HCT116 (cell line): ENCODE measurements around the gene APEX2. TPM values are rescaled to one million over a fixed set of nuclear protein-coding genes. Genes with fewer than 3 reads are reported as not detected.

Experiments used
- ATAC-seq: fragments of 200-7000 bp; cut with Tn5 transposase; 2 replicates; pipeline ENCODE4 v1.9.1; 2020; ENCODE audit warnings: mild to moderate bottlenecking, moderate library complexity
- BruUV-seq: library from RNA; stranded (reverse); fragments of 400-500 nt; replicated peaks from 2 replicates; lab custom pipeline; 2021; lab: Mats Ljungman, UMichigan
- CTCF ChIA-PET: fragments of 300-600 bp; sonication (Branson Sonifier 250); formaldehyde crosslinking; loops from one replicate; lab custom pipeline; 2021; ENCODE audit warnings: antibody characterized with exemption; lab: Charles Lee
- POLR2A ChIA-PET: fragments of 300-600, 350-600 bp; sonication (Branson Sonifier 250); formaldehyde crosslinking; loops from one replicate; lab custom pipeline; 2021; ENCODE audit warnings: antibody characterized with exemption; lab: Charles Lee
- RAD21 ChIA-PET, 2 experiments: fragments of 300-600 bp; sonication (Branson Sonifier 250); formaldehyde crosslinking; loops; one replicate each; lab custom pipeline; 2023; ENCODE audit warnings: low total read pairs in 2 of 2; ENCODE audit not compliant: uncharacterized antibody in 2 of 2, unreplicated experiment in 2 of 2, low non-redundant PET in 1 of 2; lab: Charles Lee
- DNase-seq: peaks from one replicate; pipeline ENCODE4 v3.0.0-alpha.2; 2010; ENCODE audit warnings: low read depth, low spot score
- H2AFZ ChIP-seq: fragments of 200-600 bp; shearing (Covaris generic), sonication (generic); 2 replicates; pipeline ENCODE4 v1.6.1; 2017; ENCODE audit warnings: low read depth, mixed run types, mixed read lengths, antibody characterized with exemption, low read length; ENCODE audit not compliant: poor library complexity, severe bottlenecking
- H3K27ac ChIP-seq: 2 replicates; pipeline ENCODE4 v1.5.1; 2012; ENCODE audit warnings: low read depth, low read length
- H3K27me3 ChIP-seq: fragments of 200-600 bp; sonication (generic); 2 replicates; pipeline ENCODE4 v1.6.1; 2016; ENCODE audit warnings: mixed run types, low read length, mixed read lengths; ENCODE audit not compliant: insufficient read depth
- H3K36me3 ChIP-seq, 2 experiments: fragments of 200-500 bp in 1 of 2; fragments of 200-600 bp in 1 of 2; sonication (Bioruptor generic) in 1 of 2; sonication (generic) in 1 of 2; 2 replicates each; pipeline versions ENCODE4 v1.5.1 to v1.6.1; 2014 to 2016; ENCODE audit warnings: low read length in 2 of 2, inconsistent platforms in 1 of 2, mixed read lengths in 1 of 2, mixed run types in 1 of 2; ENCODE audit not compliant: insufficient read depth in 2 of 2, control insufficient read depth in 1 of 2
- H3K4me1 ChIP-seq, 2 experiments: fragments of 200-600 bp in 1 of 2; sonication (generic) in 1 of 2; 2 replicates each; pipeline versions ENCODE4 v1.5.1 to v1.6.1; 2012 to 2017; ENCODE audit warnings: low read length in 2 of 2, inconsistent platforms in 1 of 2, mild to moderate bottlenecking in 1 of 2, mixed read lengths in 1 of 2, mixed run types in 1 of 2, moderate library complexity in 1 of 2; ENCODE audit not compliant: insufficient read depth in 2 of 2, control insufficient read depth in 1 of 2
- H3K4me2 ChIP-seq: fragments of 200-600 bp; sonication (generic); 2 replicates; pipeline ENCODE4 v1.6.1; 2017; ENCODE audit warnings: mixed run types, low read length, mixed read lengths
- H3K4me3 ChIP-seq, 2 experiments: fragments of 200-600 bp in 1 of 2; sonication (generic) in 1 of 2; replicated peaks in 1 of 2; 2 replicates each; pipeline ENCODE4 v1.5.1; 2011 to 2016; ENCODE audit warnings: low read length in 2 of 2, control low read depth in 1 of 2, low read depth in 1 of 2, mild to moderate bottlenecking in 1 of 2, mixed read lengths in 1 of 2, mixed run types in 1 of 2
- H3K79me2 ChIP-seq: fragments of 200-600 bp; sonication (generic); 2 replicates; pipeline ENCODE4 v1.6.1; 2017; ENCODE audit warnings: mild to moderate bottlenecking, mixed run types, low read length, moderate library complexity, mixed read lengths; ENCODE audit not compliant: insufficient read depth
- H3K9ac ChIP-seq: fragments of 200-600 bp; sonication (generic); 2 replicates; pipeline ENCODE4 v1.6.1; 2016; ENCODE audit warnings: low read length, mixed read lengths
- H3K9me2 ChIP-seq: fragments of 200-600 bp; sonication (generic), shearing (Covaris generic); 2 replicates; pipeline ENCODE4 v1.6.1; 2017; ENCODE audit warnings: mixed run types, mild to moderate bottlenecking, moderate library complexity; ENCODE audit not compliant: insufficient read depth
- H3K9me3 ChIP-seq, 2 experiments: fragments of 200-500 bp in 1 of 2; fragments of 200-600 bp in 1 of 2; sonication (Bioruptor generic) in 1 of 2; sonication (generic) in 1 of 2; 2 replicates each; pipeline ENCODE4 v1.6.1; 2014 to 2017; ENCODE audit warnings: low read length in 2 of 2, mixed read lengths in 2 of 2, inconsistent platforms in 1 of 2, low read depth in 1 of 2, mild to moderate bottlenecking in 1 of 2, mixed run types in 1 of 2, moderate library complexity in 1 of 2; ENCODE audit not compliant: control insufficient read depth in 1 of 2, insufficient read depth in 1 of 2
- H4K20me1 ChIP-seq: fragments of 200-600 bp; sonication (generic), shearing (Covaris generic); 2 replicates; pipeline ENCODE4 v1.6.1; 2017; ENCODE audit warnings: mixed run types, mild to moderate bottlenecking, moderate library complexity; ENCODE audit not compliant: insufficient read depth
- ELF1 ChIP-seq: IDR thresholded peaks from 2 replicates; pipeline ENCODE4 v1.6.1; 2012; ENCODE audit warnings: low read depth, borderline replicate concordance
- EZH2 ChIP-seq: fragments of 200-600 bp; sonication (generic); IDR thresholded peaks from 2 replicates; pipeline ENCODE4 v1.6.1; 2017; ENCODE audit warnings: antibody characterized with exemption, mixed run types
- JUND ChIP-seq: IDR thresholded peaks from 2 replicates; pipeline ENCODE4 v1.6.1; 2012
- POLR2A ChIP-seq: IDR thresholded peaks from 2 replicates; pipeline ENCODE4 v1.7.0; 2011; ENCODE audit warnings: borderline replicate concordance; ENCODE audit not compliant: insufficient read depth, insufficient read length; ENCODE audit errors: extremely low read depth
- POLR2AphosphoS5 ChIP-seq: IDR thresholded peaks from 2 replicates; pipeline ENCODE4 v1.6.1; 2011; ENCODE audit warnings: mild to moderate bottlenecking, low read depth, low read length, moderate library complexity
- RAD21 ChIP-seq: IDR thresholded peaks from 2 replicates; pipeline ENCODE4 v1.6.1; 2012; ENCODE audit warnings: low read depth, mild to moderate bottlenecking
- SP1 ChIP-seq: IDR thresholded peaks from 2 replicates; pipeline ENCODE4 v1.6.1; 2012; ENCODE audit warnings: low read depth
- TCF7L2 ChIP-seq: IDR thresholded peaks from 2 replicates; pipeline ENCODE4 v1.7.0; 2011; ENCODE audit warnings: borderline replicate concordance, inconsistent platforms; ENCODE audit not compliant: insufficient read depth, insufficient read length; ENCODE audit errors: extremely low read depth
- YY1 ChIP-seq: IDR thresholded peaks from 2 replicates; pipeline ENCODE4 v1.6.1; 2011; ENCODE audit warnings: low read length, low read depth, moderate library complexity, mild to moderate bottlenecking; ENCODE audit not compliant: insufficient replicate concordance; ENCODE audit errors: extremely low read depth
- ZFX ChIP-seq: fragments of 450-650 bp; IDR thresholded peaks from 2 replicates; pipeline ENCODE4 v1.6.1; 2017
- intact Hi-C: fragments of 100-400 bp; cut with micrococcal nuclease; formaldehyde crosslinking; loops from 2 replicates; pipeline ENCODE4 v1.10.0; 2022
- total RNA-seq: library from RNA; stranded (reverse); gene quantifications from one replicate; pipeline ENCODE4 v1.2.1, GENCODE V29; 2021; ENCODE audit not compliant: unreplicated experiment
- TF ChIP-seq, protein P1 (sequence below), 3 experiments: fragments of 200-600 bp in 1 of 3; sonication (generic) in 1 of 3; IDR thresholded peaks in 2 of 3; conservative IDR thresholded peaks in 1 of 3; 2 replicates each; pipeline ENCODE4 v1.5.1; 2012 to 2017; ENCODE audit warnings: low read depth in 2 of 3, low read length in 2 of 3, antibody characterized with exemption in 1 of 3, borderline replicate concordance in 1 of 3, control low read depth in 1 of 3, mild to moderate bottlenecking in 1 of 3, mixed read lengths in 1 of 3, mixed run types in 1 of 3, moderate library complexity in 1 of 3; ENCODE audit not compliant: insufficient read depth in 1 of 3
- TF ChIP-seq, protein P2 (sequence below): IDR thresholded peaks from 2 replicates; pipeline ENCODE4 v1.6.1; 2011; ENCODE audit warnings: mild to moderate bottlenecking, low read length, moderate library complexity; ENCODE audit not compliant: insufficient replicate concordance; ENCODE audit errors: extremely low read depth
- TF ChIP-seq, protein P3 (sequence below): IDR thresholded peaks from 2 replicates; pipeline ENCODE4 v1.6.1; 2012; ENCODE audit warnings: low read depth

The APEX2 gene
- total RNA-seq, 1 experiment from 2014 or later = 28.2 TPM

DNA sequence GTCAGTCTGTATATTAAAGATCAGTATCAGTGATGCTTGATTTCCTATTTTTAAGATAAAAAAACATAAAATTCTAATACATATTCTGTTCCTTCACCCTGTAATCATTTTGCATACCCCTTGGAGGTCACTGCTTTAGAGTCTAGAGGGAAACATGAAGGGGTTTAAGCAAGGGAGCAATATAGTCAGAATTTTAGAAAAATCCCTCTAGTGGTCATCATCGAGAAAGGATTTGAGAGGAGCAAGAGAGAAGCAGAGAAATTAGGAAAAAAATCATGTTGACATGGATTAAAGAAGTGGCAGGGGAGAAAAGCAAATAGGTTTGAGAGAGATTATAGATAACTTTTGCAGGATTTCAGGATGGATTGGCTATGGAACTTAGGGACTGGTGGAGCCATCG lies 11.1 kb downstream of the APEX2 start:
- POLR2A ChIA-PET = interaction anchor here (3.0 kb wide), 1 partner anchor 11 kb away, joined by 10 read pairs; the partner anchor contains the start of gene APEX2
- Histone ChIP-seq H3K27me3 (no peaks in the 10 kb centered on the region), H3K79me2 (no peaks in the 10 kb centered on the region), H3K27ac (no peak overlapping the region), H3K36me3 (no peaks in the 10 kb centered on the region), H2AFZ (no peak overlapping the region), H3K9me3 (no peaks in the 10 kb centered on the region), H3K4me3 (no peak overlapping the region), H3K9ac (no peak overlapping the region), H4K20me1 (no peaks in the 10 kb centered on the region), H3K4me1 (peaks cover 16 to 34% of the 10 kb centered on the region in 2 experiments), H3K9me2 (no peaks in the 10 kb centered on the region), H3K4me2 (no peak overlapping the region)
- DNase-seq (no peak), ATAC-seq (peak; percentile 28; the same call in 1 of the 2 replicates)
- intact Hi-C loops = no loop called here
- CTCF ChIA-PET = interaction anchor here (0.9 kb wide), 1 partner anchor 11 kb away, joined by 3 read pairs; the partner anchor contains the start of gene APEX2
- no peak for TF ChIP-seq JUND
- TF ChIP-seq, protein P1, sequence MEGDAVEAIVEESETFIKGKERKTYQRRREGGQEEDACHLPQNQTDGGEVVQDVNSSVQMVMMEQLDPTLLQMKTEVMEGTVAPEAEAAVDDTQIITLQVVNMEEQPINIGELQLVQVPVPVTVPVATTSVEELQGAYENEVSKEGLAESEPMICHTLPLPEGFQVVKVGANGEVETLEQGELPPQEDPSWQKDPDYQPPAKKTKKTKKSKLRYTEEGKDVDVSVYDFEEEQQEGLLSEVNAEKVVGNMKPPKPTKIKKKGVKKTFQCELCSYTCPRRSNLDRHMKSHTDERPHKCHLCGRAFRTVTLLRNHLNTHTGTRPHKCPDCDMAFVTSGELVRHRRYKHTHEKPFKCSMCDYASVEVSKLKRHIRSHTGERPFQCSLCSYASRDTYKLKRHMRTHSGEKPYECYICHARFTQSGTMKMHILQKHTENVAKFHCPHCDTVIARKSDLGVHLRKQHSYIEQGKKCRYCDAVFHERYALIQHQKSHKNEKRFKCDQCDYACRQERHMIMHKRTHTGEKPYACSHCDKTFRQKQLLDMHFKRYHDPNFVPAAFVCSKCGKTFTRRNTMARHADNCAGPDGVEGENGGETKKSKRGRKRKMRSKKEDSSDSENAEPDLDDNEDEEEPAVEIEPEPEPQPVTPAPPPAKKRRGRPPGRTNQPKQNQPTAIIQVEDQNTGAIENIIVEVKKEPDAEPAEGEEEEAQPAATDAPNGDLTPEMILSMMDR (IDR thresholded peaks at IDR 0.05 in 2 of 3, conservative IDR thresholded peaks at IDR 0.05 in 1 of 3; ENCODE audit: borderline replicate concordance in 1 of 3, insufficient read depth in 1 of 3, low read depth in 2 of 3, low read length in 2 of 3) = peak; percentile 10 to 43 (median 24); a peak in 2 of 6 replicates
- BruUV-seq = no TSS peak
- RAD21 ChIA-PET = no interaction called here

DNA sequence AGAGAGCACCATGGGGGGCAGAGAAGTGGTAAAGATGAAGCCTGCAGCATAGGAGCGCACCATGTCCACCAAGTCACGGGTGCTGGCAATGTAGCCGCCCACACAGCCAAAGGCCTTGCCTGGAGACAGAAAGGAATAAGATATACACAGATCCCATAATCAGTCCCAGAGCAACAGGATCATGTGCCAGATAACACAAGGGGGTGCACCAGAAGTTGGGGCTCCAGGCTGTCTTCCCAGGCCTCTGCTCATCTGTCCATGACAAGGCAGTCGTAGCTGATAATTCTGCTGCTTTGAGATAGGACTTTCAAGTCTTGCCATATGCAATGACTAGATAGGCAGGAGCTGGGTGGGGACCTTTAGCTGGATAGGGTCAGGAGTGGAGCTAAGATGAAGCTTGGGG lies 14.7 kb downstream of the APEX2 start:
- H3K4me1 ChIP-seq = no peaks in the 10 kb centered on the region
- TF ChIP-seq, protein P2, sequence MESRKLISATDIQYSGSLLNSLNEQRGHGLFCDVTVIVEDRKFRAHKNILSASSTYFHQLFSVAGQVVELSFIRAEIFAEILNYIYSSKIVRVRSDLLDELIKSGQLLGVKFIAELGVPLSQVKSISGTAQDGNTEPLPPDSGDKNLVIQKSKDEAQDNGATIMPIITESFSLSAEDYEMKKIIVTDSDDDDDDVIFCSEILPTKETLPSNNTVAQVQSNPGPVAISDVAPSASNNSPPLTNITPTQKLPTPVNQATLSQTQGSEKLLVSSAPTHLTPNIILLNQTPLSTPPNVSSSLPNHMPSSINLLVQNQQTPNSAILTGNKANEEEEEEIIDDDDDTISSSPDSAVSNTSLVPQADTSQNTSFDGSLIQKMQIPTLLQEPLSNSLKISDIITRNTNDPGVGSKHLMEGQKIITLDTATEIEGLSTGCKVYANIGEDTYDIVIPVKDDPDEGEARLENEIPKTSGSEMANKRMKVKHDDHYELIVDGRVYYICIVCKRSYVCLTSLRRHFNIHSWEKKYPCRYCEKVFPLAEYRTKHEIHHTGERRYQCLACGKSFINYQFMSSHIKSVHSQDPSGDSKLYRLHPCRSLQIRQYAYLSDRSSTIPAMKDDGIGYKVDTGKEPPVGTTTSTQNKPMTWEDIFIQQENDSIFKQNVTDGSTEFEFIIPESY = no peak
- TF ChIP-seq RAD21 (no peak), YY1 (no peak), POLR2AphosphoS5 (no peak), POLR2A (no peak), ELF1 (no peak), ZFX (no peak), SP1 (no peak), EZH2 (no peak), TCF7L2 (no peak)
- TF ChIP-seq, protein P3, sequence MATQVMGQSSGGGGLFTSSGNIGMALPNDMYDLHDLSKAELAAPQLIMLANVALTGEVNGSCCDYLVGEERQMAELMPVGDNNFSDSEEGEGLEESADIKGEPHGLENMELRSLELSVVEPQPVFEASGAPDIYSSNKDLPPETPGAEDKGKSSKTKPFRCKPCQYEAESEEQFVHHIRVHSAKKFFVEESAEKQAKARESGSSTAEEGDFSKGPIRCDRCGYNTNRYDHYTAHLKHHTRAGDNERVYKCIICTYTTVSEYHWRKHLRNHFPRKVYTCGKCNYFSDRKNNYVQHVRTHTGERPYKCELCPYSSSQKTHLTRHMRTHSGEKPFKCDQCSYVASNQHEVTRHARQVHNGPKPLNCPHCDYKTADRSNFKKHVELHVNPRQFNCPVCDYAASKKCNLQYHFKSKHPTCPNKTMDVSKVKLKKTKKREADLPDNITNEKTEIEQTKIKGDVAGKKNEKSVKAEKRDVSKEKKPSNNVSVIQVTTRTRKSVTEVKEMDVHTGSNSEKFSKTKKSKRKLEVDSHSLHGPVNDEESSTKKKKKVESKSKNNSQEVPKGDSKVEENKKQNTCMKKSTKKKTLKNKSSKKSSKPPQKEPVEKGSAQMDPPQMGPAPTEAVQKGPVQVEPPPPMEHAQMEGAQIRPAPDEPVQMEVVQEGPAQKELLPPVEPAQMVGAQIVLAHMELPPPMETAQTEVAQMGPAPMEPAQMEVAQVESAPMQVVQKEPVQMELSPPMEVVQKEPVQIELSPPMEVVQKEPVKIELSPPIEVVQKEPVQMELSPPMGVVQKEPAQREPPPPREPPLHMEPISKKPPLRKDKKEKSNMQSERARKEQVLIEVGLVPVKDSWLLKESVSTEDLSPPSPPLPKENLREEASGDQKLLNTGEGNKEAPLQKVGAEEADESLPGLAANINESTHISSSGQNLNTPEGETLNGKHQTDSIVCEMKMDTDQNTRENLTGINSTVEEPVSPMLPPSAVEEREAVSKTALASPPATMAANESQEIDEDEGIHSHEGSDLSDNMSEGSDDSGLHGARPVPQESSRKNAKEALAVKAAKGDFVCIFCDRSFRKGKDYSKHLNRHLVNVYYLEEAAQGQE = no peak
- H3K27me3 ChIP-seq = no peaks in the 10 kb centered on the region
- DNase-seq (no peak), ATAC-seq (no peak)
- H3K9me3 ChIP-seq = no peaks in the 10 kb centered on the region
- CTCF ChIA-PET = no interaction called here
- no peak overlapping the region for H3K4me2 ChIP-seq
- no peaks in the 10 kb centered on the region for H3K79me2 ChIP-seq
- H3K36me3 ChIP-seq = no peaks in the 10 kb centered on the region
- H3K27ac ChIP-seq = no peak overlapping the region
- POLR2A ChIA-PET = no interaction called here
- no peak overlapping the region for H3K9ac ChIP-seq
- H2AFZ ChIP-seq = no peak overlapping the region
- RAD21 ChIA-PET = no interaction called here
- intact Hi-C loops = no loop called here
- no peaks in the 10 kb centered on the region for H4K20me1 ChIP-seq
- no peak overlapping the region for H3K4me3 ChIP-seq
- no peaks in the 10 kb centered on the region for H3K9me2 ChIP-seq
- no TSS peak for BruUV-seq
